HG03521 (cell line): ENCODE measurements around the gene GOLT1A.

ENCODE experiments used
- ATAC-seq: cut with Tn5 transposase; IDR thresholded peaks from one replicate; pipeline ENCODE4 v1.9.1; 2021; ENCODE audit warnings: mild to moderate bottlenecking, moderate library complexity; ENCODE audit not compliant: unreplicated experiment

Gene GOLT1A

GRCh38 chr1:204221271-204221670 lies 7.5 kb upstream of the GOLT1A start:
- no peak for ATAC-seq

GRCh38 chr1:204219971-204220616 lies 6.3 kb upstream of the GOLT1A start:
- no peak for ATAC-seq

- no peak for ATAC-seq
Measured at GRCh38 chr1:204218552-204218951, 4.8 kb upstream of the GOLT1A start.

GRCh38 chr1:204217648-204218000 lies 3.8 kb upstream of the GOLT1A start:
- ATAC-seq: no peak

GRCh38 chr1:204216880-204217647 lies 3.3 kb upstream of the GOLT1A start:
- ATAC-seq: no peak

- ATAC-seq: no peak
Measured at GRCh38 chr1:204216236-204216635, 2.4 kb upstream of the GOLT1A start.

- no peak for ATAC-seq
Measured at GRCh38 chr1:204212715-204213114, 1.1 kb downstream of the GOLT1A start.

- ATAC-seq: no peak
Measured at GRCh38 chr1:204211046-204211445, 2.7 kb downstream of the GOLT1A start.

DNA sequence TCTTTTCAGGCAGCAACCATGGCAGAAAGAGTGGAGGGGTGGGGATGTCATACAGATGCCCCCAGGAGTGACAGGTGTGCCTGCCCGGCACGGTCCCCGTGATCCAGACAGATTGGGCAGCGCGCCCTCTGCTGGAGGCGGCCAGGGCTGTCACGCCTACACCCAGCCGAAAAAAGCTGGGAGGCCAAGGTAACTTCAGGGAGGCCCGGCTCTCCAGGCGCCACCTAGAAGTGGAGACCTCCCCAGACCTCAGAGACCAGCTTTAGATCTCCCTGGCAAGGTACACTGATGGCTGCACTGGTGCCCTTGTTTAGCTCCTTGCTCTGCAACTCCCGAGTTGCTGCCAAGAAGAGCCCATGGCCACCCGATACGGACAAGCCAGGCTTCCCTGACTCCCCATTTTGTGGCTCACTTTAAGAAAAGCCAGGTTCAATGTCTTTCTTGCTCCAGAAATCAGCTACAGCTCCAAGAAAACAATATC lies 6.6 kb downstream of the GOLT1A start:
- no peak for ATAC-seq

DNA sequence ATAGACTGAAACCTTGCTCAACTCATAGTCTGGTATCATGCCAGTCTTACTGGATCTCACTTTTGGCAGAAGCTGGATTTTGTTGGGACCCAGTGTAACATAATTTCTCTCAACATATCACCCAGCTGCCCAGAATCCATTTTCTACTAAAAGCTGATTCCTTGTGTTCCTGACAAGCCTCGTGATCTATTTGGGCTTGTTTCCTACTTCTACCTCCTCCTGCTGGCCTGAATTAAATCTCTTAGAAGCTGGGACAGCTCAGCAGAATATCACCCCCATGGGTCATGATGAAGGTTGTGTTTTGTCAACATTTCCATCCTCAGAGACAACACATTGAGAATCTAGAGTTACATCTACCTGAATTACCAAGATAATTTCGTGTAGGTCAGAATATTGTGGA lies 7.7 kb downstream of the GOLT1A start:
- ATAC-seq: no peak

GRCh38 chr1:204205486-204205885 lies 8.3 kb downstream of the GOLT1A start:
- no peak for ATAC-seq

- no peak for ATAC-seq
Measured at GRCh38 chr1:204204944-204205343, 8.8 kb downstream of the GOLT1A start.

DNA sequence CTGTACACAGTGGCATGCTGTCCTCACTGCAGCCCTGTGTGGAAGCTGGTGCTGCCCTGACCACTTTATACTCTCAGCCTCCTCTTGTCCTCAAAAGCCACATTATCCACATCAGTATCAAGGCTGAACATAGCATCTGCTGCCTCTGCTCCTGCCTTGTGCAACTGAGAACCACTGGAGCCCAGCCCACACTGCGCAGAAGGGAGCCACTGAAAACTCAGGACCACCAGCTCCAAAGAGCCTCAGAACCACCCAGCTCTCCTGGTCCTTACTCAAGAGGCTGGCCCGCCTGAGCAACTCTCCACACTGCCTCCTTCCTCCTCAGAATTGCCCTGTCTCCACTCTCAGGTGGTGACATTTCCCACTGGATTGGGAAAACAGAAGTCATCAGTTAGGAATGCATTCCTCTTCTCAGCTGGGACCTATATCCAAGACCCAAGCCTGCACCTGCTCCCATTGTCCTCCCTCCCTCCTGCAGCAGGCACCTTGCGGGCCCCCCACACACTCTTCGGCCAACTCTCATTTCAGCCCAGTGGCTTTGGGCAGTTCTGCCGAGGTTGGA lies 10.5 kb downstream of the GOLT1A start:
- ATAC-seq: no peak

GRCh38 chr1:204202481-204202880 lies 11.3 kb downstream of the GOLT1A start:
- ATAC-seq: no peak

DNA sequence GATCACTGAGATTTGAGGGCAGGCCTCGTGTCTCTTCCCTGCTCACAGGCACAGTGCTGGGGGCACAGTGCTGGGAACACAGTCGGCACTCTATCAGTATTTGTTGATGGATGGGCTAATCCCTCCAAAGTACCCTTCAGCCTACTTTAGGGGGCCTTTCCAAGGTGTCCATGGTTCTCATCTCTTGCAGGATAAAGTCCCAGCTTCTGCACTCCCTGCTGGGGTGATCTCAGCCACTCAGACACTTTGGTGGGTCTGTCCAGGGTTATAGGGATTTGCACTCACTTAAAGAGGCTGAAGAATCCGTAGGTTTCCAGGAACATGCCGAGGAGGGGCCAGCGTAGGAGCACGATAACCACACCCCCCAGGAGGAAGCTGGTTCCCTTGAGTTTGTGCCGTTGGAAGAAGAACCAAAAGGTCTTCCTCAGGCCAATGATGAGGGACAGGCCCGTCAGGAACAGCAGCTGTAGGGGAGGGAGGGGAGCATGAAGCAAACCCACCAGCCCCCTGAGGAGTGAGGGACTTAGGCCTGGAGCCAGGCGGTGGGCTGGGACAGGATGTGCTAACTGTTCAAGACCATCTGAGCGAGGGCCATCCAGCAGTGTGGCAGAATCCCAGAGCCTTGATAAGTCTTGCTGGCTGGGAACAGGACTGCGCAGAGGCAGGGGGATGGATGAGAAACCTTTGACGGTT lies 12.3 kb downstream of the GOLT1A start:
- no peak for ATAC-seq

DNA sequence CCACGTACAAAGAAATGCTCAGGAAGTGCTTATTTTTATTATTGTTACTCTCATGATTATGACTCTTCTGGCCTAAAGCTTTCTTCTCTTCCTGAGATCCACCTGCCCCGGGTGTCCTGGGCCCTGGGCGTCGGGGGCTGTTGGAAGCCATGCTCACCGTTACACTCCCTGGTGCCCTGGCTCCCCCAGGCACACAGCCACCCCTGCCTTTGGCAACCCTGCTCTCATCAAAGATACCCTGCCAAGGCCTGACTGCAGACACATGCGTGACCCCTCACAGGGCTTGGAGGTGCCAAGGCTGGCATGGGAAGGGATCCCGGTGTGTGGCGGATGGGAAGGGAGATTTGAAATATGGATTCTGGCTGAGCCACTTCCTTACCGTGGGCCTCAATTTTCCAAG lies 14.2 kb downstream of the GOLT1A start:
- no peak for ATAC-seq

DNA sequence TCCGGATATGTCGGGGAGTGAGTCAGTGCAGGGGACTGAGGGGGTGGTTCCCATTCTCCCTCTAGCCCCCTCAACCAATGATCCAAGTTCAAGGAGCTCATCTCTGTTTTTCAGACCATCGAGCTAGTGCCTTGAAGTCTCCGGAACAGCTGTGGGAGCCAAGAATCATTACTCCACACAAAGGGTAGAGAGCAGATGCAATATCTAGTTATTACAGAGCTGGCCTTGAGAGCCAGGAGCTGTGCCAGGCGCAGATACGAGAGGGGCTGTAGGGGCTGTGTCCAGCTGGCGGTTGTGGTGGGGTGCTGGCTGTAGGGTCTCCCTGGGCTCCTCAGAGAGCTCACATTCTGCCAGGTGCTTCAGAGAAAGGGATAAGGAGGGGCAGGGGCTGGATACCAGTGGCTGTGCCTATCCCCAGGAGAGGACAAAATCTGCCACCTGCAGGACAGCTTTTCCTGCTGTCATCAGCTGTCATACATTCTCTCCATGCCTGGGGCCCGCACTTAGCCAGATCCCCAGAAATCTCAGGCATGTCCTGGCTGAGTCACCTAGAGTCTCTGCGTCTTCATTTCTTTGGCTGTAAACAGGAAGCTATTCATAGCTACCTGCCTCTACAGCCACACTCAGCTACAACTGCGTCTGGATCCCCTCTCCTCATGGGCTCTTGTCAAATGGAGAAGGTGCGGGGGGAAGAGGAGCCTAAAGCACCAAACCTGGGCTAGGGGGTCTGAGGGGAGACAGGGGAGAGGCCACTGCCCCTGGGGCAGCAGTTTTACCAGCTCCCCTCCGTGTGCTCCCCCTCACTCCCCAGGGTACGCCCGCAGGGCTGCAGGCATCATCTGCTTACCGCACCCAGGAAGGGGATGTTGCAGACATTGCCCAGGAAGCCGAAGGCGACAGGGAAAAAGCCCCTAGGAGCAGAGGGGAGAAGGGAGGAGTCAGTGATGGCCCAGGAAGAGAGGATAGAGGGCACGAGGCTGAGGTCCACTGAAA lies 15.1 kb downstream of the GOLT1A start:
- ATAC-seq: no peak

- no peak for ATAC-seq
Measured at GRCh38 chr1:204197068-204197467, 16.7 kb downstream of the GOLT1A start.

- no peak for ATAC-seq
Measured at GRCh38 chr1:204196068-204196795, 17.6 kb downstream of the GOLT1A start, which contains the start of gene KISS1. Gene KISS1 (minus strand): TSS chr1:204196491. CDS start chr1:204192876, 3,615 bp downstream.

DNA sequence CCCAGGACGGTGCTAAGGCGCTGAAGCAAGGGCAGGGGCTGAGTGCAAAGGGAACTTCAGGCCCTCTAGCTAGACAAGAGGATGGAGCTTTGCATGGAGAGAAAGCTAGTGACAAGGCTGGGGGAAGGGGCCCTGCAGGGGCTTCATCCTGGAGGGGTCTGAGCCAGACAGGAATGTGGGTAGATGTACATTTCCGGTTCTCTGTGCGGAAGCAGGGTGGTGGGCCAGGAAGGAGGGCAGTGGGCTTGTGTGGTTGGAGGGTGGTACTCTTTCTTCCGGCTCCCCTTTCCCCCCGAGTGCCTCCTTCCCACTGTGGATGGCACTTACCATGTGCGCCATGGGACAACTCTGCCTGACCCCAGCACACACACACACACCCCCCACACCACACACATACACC lies 19.0 kb downstream of the GOLT1A start:
- no peak for ATAC-seq
